GM19438 (cell line): ENCODE data around the gene PCSK9.
"Not testable (repeated sequence)": the region's sequence is repeated elsewhere in the genome, so short reads cannot be mapped to it uniquely, and the experiment has no call there.

Experiments used
- ATAC-seq: cut with Tn5 transposase; IDR thresholded peaks from one replicate; pipeline ENCODE4 v1.9.1; 2021; ENCODE audit warnings: low read depth; ENCODE audit not compliant: unreplicated experiment

The PCSK9 gene

GRCh38 chr1:55073187-55073916 lies 34.0 kb downstream of the PCSK9 start:
- ATAC-seq, result no peak

- no peak for ATAC-seq
Measured at GRCh38 chr1:55074455-55074854, 35.1 kb downstream of the PCSK9 start.

GRCh38 chr1:55076356-55076755 lies 37.0 kb downstream of the PCSK9 start:
- no peak for ATAC-seq

GRCh38 chr1:55078470-55078869 lies 39.1 kb downstream of the PCSK9 start:
- ATAC-seq, result no peak

- no peak for ATAC-seq
Measured at GRCh38 chr1:55079651-55080050, 40.3 kb downstream of the PCSK9 start.

GRCh38 chr1:55081188-55081904 lies 42.0 kb downstream of the PCSK9 start:
- ATAC-seq, result no peak

- ATAC-seq, result no peak
Measured at GRCh38 chr1:55081905-55082296, 42.6 kb downstream of the PCSK9 start.

GRCh38 chr1:55084257-55084656 lies 44.9 kb downstream of the PCSK9 start:
- ATAC-seq, result no peak

GRCh38 chr1:55087439-55087838 lies 48.1 kb downstream of the PCSK9 start:
- no peak for ATAC-seq

- no peak for ATAC-seq
Measured at GRCh38 chr1:55088413-55088812, 49.1 kb downstream of the PCSK9 start.

GRCh38 chr1:55089683-55090082 lies 50.3 kb downstream of the PCSK9 start:
- no peak for ATAC-seq

- no peak for ATAC-seq
Measured at GRCh38 chr1:55092475-55092874, 53.1 kb downstream of the PCSK9 start.

GRCh38 chr1:55095095-55095494 lies 55.7 kb downstream of the PCSK9 start:
- ATAC-seq, result no peak

- no peak for ATAC-seq
Measured at GRCh38 chr1:55103891-55104290, 64.5 kb downstream of the PCSK9 start.

GRCh38 chr1:55107101-55107500 lies 67.8 kb downstream of the PCSK9 start:
- no peak for ATAC-seq

- ATAC-seq, result not testable (repeated sequence)
Measured at GRCh38 chr1:55109005-55109404, 69.7 kb downstream of the PCSK9 start.
